Activated CD8-positive, alpha-beta memory T cell treated with anti-CD3 and anti-CD28 coated beads, Interleukin-2, amount 50 U/mL, for 1 hour (primary cell): ENCODE data around the gene UNC119B.
"Not testable (repeated sequence)": the region's sequence is repeated elsewhere in the genome, so short reads cannot be mapped to it uniquely, and the experiment has no call there.

ENCODE experiments used
- DNase-seq: peaks from one replicate; pipeline ENCODE4 v3.0.0-alpha.2; 2020; ENCODE audit errors: extremely low read depth

The UNC119B gene

GRCh38 chr12:120719496-120720233, 9.4 kb downstream of the UNC119B start:
- no peak for DNase-seq

GRCh38 chr12:120720234-120720986, 10.2 kb downstream of the UNC119B start:
- DNase-seq = no peak

GRCh38 chr12:120720987-120721801, 10.9 kb downstream of the UNC119B start:
- no peak for DNase-seq

- DNase-seq = no peak
These were observed 11.6 kb downstream of the UNC119B start for GRCh38 chr12:120721866-120722265.

- no peak for DNase-seq
These were observed 12.5 kb downstream of the UNC119B start for GRCh38 chr12:120722784-120723183.

- DNase-seq = no peak
These were observed 14.5 kb downstream of the UNC119B start for GRCh38 chr12:120724720-120725119.

GRCh38 chr12:120725151-120725658, 14.9 kb downstream of the UNC119B start:
- no peak for DNase-seq

- peak; percentile 44 for DNase-seq
These were observed 15.6 kb downstream of the UNC119B start, which contains the start of gene ACADS for GRCh38 chr12:120725659-120726509. ACADS (plus strand) TSS chr12:120725826; CDS start chr12:120725886, 60 bp downstream.

GRCh38 chr12:120726510-120726793, 16.2 kb downstream of the UNC119B start:
- DNase-seq = no peak

- no peak for DNase-seq
These were observed 16.7 kb downstream of the UNC119B start for GRCh38 chr12:120726961-120727360.

- not testable (repeated sequence) for DNase-seq
These were observed 21.9 kb downstream of the UNC119B start for GRCh38 chr12:120732198-120732597.

GRCh38 chr12:120733574-120733973, 23.3 kb downstream of the UNC119B start:
- no peak for DNase-seq

- DNase-seq = no peak
These were observed 24.0 kb downstream of the UNC119B start for GRCh38 chr12:120734210-120734609.

- DNase-seq = no peak
These were observed 24.9 kb downstream of the UNC119B start for GRCh38 chr12:120735181-120735580.

GRCh38 chr12:120736404-120737331, 26.4 kb downstream of the UNC119B start:
- no peak for DNase-seq

GRCh38 chr12:120737557-120738251, 27.4 kb downstream of the UNC119B start:
- no peak for DNase-seq

- DNase-seq = no peak
These were observed 28.2 kb downstream of the UNC119B start for GRCh38 chr12:120738252-120739030.

- DNase-seq = no peak
These were observed 28.9 kb downstream of the UNC119B start for GRCh38 chr12:120739031-120739762.
